K562 (cell line): ENCODE measurements around the gene SCAMP1.

ENCODE experiments used
- CAMTA2 ChIP-seq: fragments of 250-450 bp; sonication (Bioruptor Pico); conservative IDR thresholded peaks from 2 replicates; pipeline ENCODE4 v1.5.1; 2022
- DNMT1 ChIP-seq: fragments of 450-650 bp; IDR thresholded peaks from 2 replicates; pipeline ENCODE4 v1.6.1; 2016; ENCODE audit warnings: antibody characterized with exemption, mild to moderate bottlenecking
- NBN ChIP-seq: fragments of 450-650 bp; IDR thresholded peaks from 2 replicates; pipeline ENCODE4 v1.6.1; 2016; ENCODE audit warnings: low read depth, mild to moderate bottlenecking
- TF ChIP-seq, protein P1 (sequence below), 3 experiments: IDR thresholded peaks in 2 of 3; conservative IDR thresholded peaks in 1 of 3; 2 replicates each; pipeline ENCODE4 v1.5.1; 2011 to 2012; ENCODE audit warnings: low read length in 3 of 3, mild to moderate bottlenecking in 3 of 3, control low read depth in 2 of 3, improper control_type of control experiment in 1 of 3, inconsistent platforms in 1 of 3, low read depth in 1 of 3, mixed read lengths in 1 of 3, moderate library complexity in 1 of 3; ENCODE audit not compliant: insufficient read depth in 2 of 3

DNA sequence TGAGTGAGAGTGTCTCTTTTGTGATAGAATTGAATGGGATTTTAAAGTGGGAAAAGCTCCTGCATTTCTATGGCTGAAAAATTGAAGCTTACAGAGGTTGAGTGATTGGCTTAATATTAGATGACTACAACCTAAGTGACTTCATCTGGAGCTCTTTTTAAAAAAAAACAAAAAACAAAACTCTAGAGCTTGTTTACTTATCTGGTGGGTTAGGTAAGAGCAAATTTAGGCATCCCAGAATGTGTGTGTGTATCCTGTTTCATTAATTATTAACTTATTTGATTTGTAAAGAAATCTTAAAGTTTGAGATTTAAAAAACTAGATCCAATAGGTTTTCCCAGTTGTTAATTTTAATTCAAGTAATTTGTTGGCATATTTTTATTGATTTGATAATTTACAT is 60.1 kb downstream of the SCAMP1 start:
- TF ChIP-seq NBN (no peak), CAMTA2 (CRISPR knock-in tag) (no peak), DNMT1 (no peak)
- TF ChIP-seq, protein P1, sequence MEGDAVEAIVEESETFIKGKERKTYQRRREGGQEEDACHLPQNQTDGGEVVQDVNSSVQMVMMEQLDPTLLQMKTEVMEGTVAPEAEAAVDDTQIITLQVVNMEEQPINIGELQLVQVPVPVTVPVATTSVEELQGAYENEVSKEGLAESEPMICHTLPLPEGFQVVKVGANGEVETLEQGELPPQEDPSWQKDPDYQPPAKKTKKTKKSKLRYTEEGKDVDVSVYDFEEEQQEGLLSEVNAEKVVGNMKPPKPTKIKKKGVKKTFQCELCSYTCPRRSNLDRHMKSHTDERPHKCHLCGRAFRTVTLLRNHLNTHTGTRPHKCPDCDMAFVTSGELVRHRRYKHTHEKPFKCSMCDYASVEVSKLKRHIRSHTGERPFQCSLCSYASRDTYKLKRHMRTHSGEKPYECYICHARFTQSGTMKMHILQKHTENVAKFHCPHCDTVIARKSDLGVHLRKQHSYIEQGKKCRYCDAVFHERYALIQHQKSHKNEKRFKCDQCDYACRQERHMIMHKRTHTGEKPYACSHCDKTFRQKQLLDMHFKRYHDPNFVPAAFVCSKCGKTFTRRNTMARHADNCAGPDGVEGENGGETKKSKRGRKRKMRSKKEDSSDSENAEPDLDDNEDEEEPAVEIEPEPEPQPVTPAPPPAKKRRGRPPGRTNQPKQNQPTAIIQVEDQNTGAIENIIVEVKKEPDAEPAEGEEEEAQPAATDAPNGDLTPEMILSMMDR (IDR thresholded peaks at IDR 0.05 in 2 of 3, conservative IDR thresholded peaks at IDR 0.05 in 1 of 3; ENCODE audit: insufficient read depth in 2 of 3, low read depth in 1 of 3, low read length in 3 of 3), result no peak
